ENCODE results near the gene FOSB.
"Not testable (repeated sequence)": the region's sequence is repeated elsewhere in the genome, so short reads cannot be mapped to it uniquely, and the experiment has no call there.

The FOSB gene

GRCh38 chr19:45506989-45507871 lies 39.4 kb downstream of the FOSB start, which contains the start of gene VASP:
VASP (plus strand) TSS chr19:45507479; CDS start chr19:45507772, 293 bp downstream.
- DNase-seq = peak; percentile 84

- DNase-seq = no peak
Measured at GRCh38 chr19:45507872-45508416, 40.1 kb downstream of the FOSB start.

GRCh38 chr19:45508417-45508860 lies 40.6 kb downstream of the FOSB start:
- DNase-seq = peak; percentile 54

DNA sequence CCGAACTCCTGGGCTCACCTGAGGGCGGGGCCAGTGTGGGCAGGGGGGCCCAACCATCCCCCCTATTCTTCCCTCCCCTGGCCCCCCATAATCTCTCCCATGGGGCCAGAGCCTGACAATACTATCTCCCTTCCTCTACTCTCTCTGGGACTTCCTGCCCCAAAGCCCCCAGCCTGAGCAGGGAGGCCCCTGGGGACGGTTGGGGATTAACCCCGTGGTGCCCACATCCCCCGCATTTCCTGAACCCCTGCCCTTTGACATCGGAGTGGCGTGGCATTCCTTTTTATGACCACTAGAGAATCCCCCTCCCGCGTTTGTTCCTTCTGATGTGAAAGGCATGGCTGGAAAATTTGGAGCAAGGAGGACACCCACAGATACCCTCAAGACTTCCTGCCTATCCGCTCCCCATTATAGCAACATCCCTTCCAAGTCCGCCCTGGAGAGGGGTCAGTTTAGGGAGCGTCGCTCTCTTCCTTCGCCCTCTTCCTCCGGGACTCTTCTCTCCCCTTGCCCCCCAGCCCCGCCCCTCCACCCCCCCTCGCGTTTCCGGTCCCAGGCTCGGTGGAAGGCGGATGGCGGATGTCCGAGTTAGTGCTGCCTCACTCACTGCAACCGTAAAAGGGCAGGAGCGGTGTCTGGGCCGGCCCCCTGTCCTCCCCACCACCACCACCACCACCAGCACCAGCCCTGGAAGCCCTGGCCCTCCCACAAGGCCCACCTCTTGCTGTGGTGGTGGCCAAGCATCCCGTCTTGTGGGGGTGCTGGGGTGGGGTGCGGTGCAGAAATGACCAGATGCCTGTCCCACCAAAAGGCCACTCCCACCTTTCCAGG lies 41.3 kb downstream of the FOSB start:
- peak; percentile 64 for DNase-seq

DNA sequence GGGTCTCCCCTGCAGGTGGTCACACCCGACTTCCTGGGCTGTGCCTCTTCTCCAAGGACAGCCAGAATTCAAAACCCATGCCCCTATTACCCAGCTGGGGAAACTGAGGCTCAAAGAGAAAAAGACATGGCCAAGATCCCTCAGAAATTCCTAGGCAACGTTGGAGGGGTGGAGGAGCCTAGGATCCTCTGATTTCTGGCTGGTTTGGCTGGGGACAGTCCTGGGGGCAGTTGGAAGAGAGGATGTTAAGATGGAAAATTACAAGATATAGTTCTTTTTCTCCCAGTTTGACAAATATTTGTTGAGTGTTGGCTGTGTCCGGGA lies 41.9 kb downstream of the FOSB start:
- DNase-seq = no peak

- not testable (repeated sequence) for DNase-seq
Measured at GRCh38 chr19:45510352-45510751, 42.6 kb downstream of the FOSB start.

GRCh38 chr19:45511074-45511473 lies 43.3 kb downstream of the FOSB start:
- no peak for DNase-seq

DNA sequence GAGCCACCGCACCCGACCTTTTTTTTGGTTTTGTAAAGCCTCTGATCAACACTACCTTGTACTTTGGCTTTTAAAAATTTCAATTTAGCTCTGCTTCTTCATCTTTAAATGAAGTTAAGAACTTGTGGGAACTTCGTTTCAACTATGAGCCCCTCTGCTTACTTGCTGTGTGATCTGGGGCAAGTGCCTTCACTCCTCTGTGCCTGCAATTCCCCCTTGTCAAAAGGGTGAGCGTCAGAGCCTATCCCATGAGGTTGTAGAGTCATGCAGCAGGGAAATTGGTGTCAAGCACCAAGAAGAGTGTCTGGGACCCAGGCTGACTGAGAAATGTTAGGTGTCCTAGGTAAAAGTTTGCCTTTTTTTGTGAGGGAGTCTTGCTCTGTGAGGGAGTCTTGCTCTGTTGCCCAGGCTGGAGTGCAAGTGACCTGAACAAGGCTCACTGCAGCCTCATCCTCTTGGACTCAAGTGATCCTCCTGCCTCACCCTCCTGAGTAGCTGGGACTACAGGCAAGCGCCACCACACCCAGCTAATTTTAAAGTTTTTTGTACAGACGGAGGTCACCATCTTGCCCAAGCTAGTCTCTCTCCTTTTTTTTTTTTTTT lies 45.2 kb downstream of the FOSB start:
- DNase-seq = no peak

DNA sequence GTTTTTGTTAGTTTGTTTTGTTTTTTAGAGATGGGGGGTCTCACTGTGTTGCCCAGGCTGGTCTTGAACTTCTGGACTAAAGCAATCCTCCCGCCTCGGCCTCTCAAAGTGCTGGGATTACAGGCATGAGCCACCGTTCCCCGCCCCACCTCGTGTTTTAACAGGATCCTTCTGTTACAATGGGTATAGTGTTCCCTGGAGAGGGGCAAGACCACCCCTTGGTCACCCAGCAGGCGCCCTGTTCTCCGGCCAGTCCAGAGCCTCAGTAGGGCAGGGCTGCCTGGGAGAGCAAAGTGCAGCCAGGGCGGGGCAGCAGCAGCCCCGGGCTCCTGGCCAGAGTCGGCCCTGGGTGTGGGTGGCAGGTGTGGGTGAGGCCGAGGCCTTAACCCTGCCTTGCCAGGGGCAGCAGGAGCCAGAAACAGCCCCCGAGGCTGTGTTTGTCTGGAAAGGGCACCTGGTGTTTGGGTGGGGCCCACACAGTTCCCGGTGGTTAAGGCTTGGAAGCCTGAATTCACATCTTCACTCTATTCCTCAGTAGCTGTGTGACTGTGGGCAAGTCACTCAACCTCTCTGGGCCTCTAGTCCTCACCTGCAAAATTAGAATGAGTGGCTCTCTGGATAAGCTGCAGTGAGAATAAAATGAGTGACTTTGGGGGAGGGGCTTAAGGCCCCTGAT lies 46.7 kb downstream of the FOSB start:
- DNase-seq = no peak

DNA sequence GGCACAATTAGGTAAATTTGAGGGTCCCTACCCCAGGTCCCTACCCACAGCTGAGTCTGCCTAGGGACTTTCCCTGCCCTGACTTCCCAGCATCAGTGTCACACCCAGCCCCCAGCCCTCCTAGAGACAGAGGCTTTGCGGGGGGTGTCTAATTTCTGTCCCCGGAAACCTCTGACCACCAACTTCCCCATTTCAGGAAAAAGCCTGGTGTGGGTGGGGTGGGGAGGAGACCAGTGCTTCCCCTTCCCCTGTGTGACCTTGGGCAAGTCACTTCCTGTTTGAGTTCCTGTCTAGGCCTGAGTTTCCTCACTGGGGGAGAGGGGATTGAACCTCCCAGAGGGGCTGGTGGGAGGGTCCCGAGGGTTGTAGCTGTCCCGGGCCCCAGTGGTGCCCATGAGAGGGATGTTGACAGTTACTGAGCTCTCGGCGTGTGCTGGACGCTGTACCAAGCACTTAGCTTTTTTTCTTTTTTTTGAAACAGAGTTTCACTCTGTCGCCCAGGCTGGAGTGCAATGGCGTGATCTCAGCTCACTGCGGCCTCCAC lies 47.4 kb downstream of the FOSB start:
- DNase-seq = no peak

DNA sequence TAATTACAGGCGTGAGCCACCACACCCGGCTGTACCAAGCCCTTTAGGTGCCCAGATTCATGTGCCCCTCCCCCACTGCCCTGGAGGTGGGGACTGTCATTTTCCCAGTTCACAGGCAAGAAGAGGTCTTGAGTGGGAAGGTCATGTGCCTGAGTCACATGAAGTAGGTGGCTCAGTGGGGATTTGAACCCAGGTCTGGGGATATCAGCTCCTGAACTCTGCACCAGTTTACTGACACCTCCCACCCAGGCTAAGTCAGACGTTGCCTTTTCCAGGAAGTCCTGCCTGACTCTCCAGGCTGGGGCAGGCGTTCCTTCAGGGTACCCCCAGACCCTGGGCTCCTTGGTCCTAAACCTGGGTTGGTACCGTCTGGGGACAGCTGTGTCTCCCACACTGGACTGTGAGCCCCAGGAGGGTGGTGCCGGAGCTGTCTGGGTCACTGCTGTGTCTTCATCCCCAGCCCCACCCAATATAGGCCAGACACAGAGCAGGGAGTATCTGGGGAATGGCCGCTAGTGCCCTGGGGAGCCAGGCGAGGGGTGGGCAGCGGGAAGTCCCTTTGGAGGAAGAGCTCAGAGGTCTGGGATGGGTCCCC lies 48.1 kb downstream of the FOSB start:
- DNase-seq = no peak

DNA sequence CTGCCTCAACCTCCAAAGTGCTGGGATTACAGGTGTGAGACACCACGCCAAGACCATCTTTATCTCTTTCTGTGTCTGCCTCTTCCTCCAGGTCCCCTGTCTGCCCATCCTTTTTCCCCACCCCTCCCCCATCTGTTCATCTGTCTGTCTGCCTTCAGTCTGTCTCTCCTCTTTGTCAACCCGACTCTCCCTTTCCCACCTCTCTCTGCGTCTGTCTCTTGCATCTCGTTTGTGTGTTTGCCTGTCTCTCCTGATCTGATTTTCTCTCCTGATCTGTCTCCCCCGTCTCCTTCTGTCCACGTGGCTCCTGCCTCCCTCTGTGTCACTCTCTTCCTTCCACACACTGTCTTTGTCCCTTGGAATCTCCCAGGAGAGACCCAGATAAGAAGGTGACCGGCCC lies 49.4 kb downstream of the FOSB start:
- DNase-seq = no peak

GRCh38 chr19:45517641-45518468 lies 50.1 kb downstream of the FOSB start:
- DNase-seq = no peak

- no peak for DNase-seq
Measured at GRCh38 chr19:45518469-45518826, 50.7 kb downstream of the FOSB start.

GRCh38 chr19:45522010-45522941 lies 54.5 kb downstream of the FOSB start:
- no peak for DNase-seq

- peak; percentile 71 for DNase-seq
Measured at GRCh38 chr19:45523642-45524256, 56.0 kb downstream of the FOSB start.

- DNase-seq = no peak
Measured at GRCh38 chr19:45524575-45525129, 56.9 kb downstream of the FOSB start.
